Liver (tissue), 9 donors: ENCODE measurements around the gene SYT14. TPM values are rescaled to one million over a fixed set of nuclear protein-coding genes. Genes with fewer than 3 reads are reported as not detected.
"Not testable (repeated sequence)": the region's sequence is repeated elsewhere in the genome, so short reads cannot be mapped to it uniquely, and the experiment has no call there.

ENCODE experiments used
- DNase-seq: peaks from one replicate; pipeline ENCODE4 v3.0.0-alpha.2; 2017; ENCODE audit warnings: low spot score
- H3K27ac ChIP-seq, 2 donors: one replicate each; pipeline ENCODE4 v1.7.0; 2013; ENCODE audit warnings: inconsistent platforms in 2 of 2, low read length in 2 of 2, control low read depth in 1 of 2, low read depth in 1 of 2, mild to moderate bottlenecking in 1 of 2
- H3K27me3 ChIP-seq, 4 donors: one replicate each; pipeline versions ENCODE4 v1.6.1 to v1.7.0; 2013; ENCODE audit warnings: low read length in 3 of 4, inconsistent platforms in 1 of 4, mild to moderate bottlenecking in 1 of 4, moderate library complexity in 1 of 4; ENCODE audit not compliant: control insufficient read depth in 4 of 4, insufficient read depth in 4 of 4
- H3K36me3 ChIP-seq, 4 donors: one replicate each; pipeline versions ENCODE4 v1.6.1 to v1.7.0; 2013; ENCODE audit warnings: low read length in 3 of 4, mild to moderate bottlenecking in 3 of 4, low read depth in 1 of 4, moderate library complexity in 1 of 4; ENCODE audit not compliant: control insufficient read depth in 4 of 4, insufficient read depth in 3 of 4
- H3K4me1 ChIP-seq, 4 donors: one replicate each; pipeline versions ENCODE4 v1.6.1 to v1.7.0; 2013; ENCODE audit warnings: low read length in 3 of 4, mild to moderate bottlenecking in 3 of 4, moderate library complexity in 1 of 4; ENCODE audit not compliant: control insufficient read depth in 4 of 4, insufficient read depth in 4 of 4
- H3K4me3 ChIP-seq, 3 donors: one replicate each; pipeline versions ENCODE4 v1.6.1 to v1.7.0; 2013; ENCODE audit warnings: low read length in 3 of 3, control low read depth in 1 of 3, low read depth in 1 of 3, mild to moderate bottlenecking in 1 of 3
- H3K9ac ChIP-seq, 2 donors: one replicate each; pipeline ENCODE4 v1.7.0; 2013; ENCODE audit warnings: low read length in 2 of 2, mild to moderate bottlenecking in 2 of 2, moderate library complexity in 2 of 2, control low read depth in 1 of 2, low read depth in 1 of 2
- H3K9me3 ChIP-seq, 4 donors: one replicate each; pipeline versions ENCODE4 v1.6.1 to v1.7.0; 2013; ENCODE audit warnings: low read length in 3 of 4; ENCODE audit not compliant: control insufficient read depth in 4 of 4
- ATF3 ChIP-seq: IDR thresholded peaks from 2 replicates; pipeline ENCODE4 v1.6.1; 2016; ENCODE audit warnings: antibody characterized with exemption
- CTCF ChIP-seq: fragments of 150-350 bp; IDR thresholded peaks from 2 replicates; pipeline ENCODE4 v1.5.1; 2017; ENCODE audit warnings: improper control_type of control experiment, low read depth, low read length; ENCODE audit not compliant: missing input control
- EGR1 ChIP-seq, 2 donors: IDR thresholded peaks; 2 replicates each; pipeline ENCODE4 v1.6.1; 2016 to 2018; ENCODE audit warnings: antibody characterized with exemption in 2 of 2, low read depth in 2 of 2
- FOXA1 ChIP-seq: IDR thresholded peaks from 2 replicates; pipeline ENCODE4 v1.6.1; 2016; ENCODE audit warnings: antibody characterized with exemption
- FOXA2 ChIP-seq: IDR thresholded peaks from 2 replicates; pipeline ENCODE4 v1.6.1; 2016; ENCODE audit warnings: antibody characterized with exemption
- GABPA ChIP-seq, 2 donors: IDR thresholded peaks in 1 of 2; conservative IDR thresholded peaks in 1 of 2; 2 replicates each; pipeline ENCODE4 v1.6.1; 2016; ENCODE audit warnings: antibody characterized with exemption in 2 of 2, mild to moderate bottlenecking in 1 of 2, moderate library complexity in 1 of 2
- HNF4A ChIP-seq, 2 donors: conservative IDR thresholded peaks; 2 replicates each; pipeline ENCODE4 v1.6.1; 2016; ENCODE audit warnings: antibody characterized with exemption in 2 of 2, mild to moderate bottlenecking in 2 of 2
- HNF4G ChIP-seq: IDR thresholded peaks from 2 replicates; pipeline ENCODE4 v1.6.1; 2016; ENCODE audit warnings: antibody characterized with exemption
- JUND ChIP-seq, 2 donors: IDR thresholded peaks; 2 replicates each; pipeline ENCODE4 v1.6.1; 2016; ENCODE audit warnings: antibody characterized with exemption in 2 of 2
- MAX ChIP-seq: IDR thresholded peaks from 2 replicates; pipeline ENCODE4 v1.6.1; 2016; ENCODE audit warnings: antibody characterized with exemption
- NR2F2 ChIP-seq: IDR thresholded peaks from 2 replicates; pipeline ENCODE4 v1.6.1; 2016; ENCODE audit warnings: antibody characterized with exemption
- RAD21 ChIP-seq, 2 donors: IDR thresholded peaks; 2 replicates each; pipeline ENCODE4 v1.6.1; 2016; ENCODE audit warnings: antibody characterized with exemption in 2 of 2, mild to moderate bottlenecking in 2 of 2
- REST ChIP-seq: IDR thresholded peaks from 2 replicates; pipeline ENCODE4 v1.6.1; 2016; ENCODE audit warnings: antibody characterized with exemption, mild to moderate bottlenecking
- RXRA ChIP-seq, 2 donors: IDR thresholded peaks; 2 replicates each; pipeline ENCODE4 v1.6.1; 2017 to 2018; ENCODE audit warnings: antibody characterized with exemption in 2 of 2, mild to moderate bottlenecking in 1 of 2
- SP1 ChIP-seq: IDR thresholded peaks from 2 replicates; pipeline ENCODE4 v1.6.1; 2018; ENCODE audit warnings: antibody characterized with exemption, mild to moderate bottlenecking
- TAF1 ChIP-seq: conservative IDR thresholded peaks from 2 replicates; pipeline ENCODE4 v1.6.1; 2016; ENCODE audit warnings: antibody characterized with exemption, mild to moderate bottlenecking
- YY1 ChIP-seq: IDR thresholded peaks from 2 replicates; pipeline ENCODE4 v1.6.1; 2016; ENCODE audit warnings: antibody characterized with exemption, mild to moderate bottlenecking
- ZBTB33 ChIP-seq: IDR thresholded peaks from 2 replicates; pipeline ENCODE4 v1.6.1; 2016; ENCODE audit warnings: antibody characterized with exemption
- WGBS: extraction: QIAGEN DNeasy Blood & Tissue Kit; methylation state at CpG from one replicate; pipeline ENCODE4 v1.1.7; 2013; 5-methylcytosine and 5-hydroxymethylcytosine counted together
- polyA plus RNA-seq, 2 donors: library from polyadenylated mRNA; stranded (reverse) in 1 of 2; unstranded in 1 of 2; fragments of 200-250 nt in 1 of 2; fragments of >200 nt in 1 of 2; fragmentation: Nextera tagmentation in 1 of 2; extraction: Ambion mirVana in 1 of 2; gene quantifications; one replicate each; pipeline versions ENCODE4 v1.2.1 to v1.2.3, GENCODE V29; 2013 to 2015
- total RNA-seq, 2 donors: library from RNA; depleted of rRNA; stranded (reverse); fragments of >200 nt; gene quantifications; one replicate each; pipeline ENCODE4 v1.2.3, GENCODE V29; 2014
- donor health status: healthy.
- donor health status: healthy.
- donor health status: healthy.
- donor health status: healthy.
- donor health status: healthy.

The SYT14 gene
- total RNA-seq, result not detected
- polyA plus RNA-seq, result not detected

GRCh38 chr1:209937996-209938959, at the start of gene SYT14:
Gene SYT14, plus strand, starts transcription at chr1:209938217. Its CDS starts 48 bp downstream, at chr1:209938265.
- Histone ChIP-seq H3K27ac (no peak within 1 kb of the TSS), H3K36me3 (no peaks in the 10 kb centered on the region), H3K9ac (no peak within 1 kb of the TSS), H3K9me3 (no peaks in the 10 kb centered on the region), H3K4me3 (peak within 1 kb of the TSS in 1 of 3 donors; percentile 37), H3K4me1 (peaks cover 3 to 10% (median 6%) of the 10 kb centered on the region in 4 donors), H3K27me3 (peaks cover 0 to 18% (median 8%) of the 10 kb centered on the region in 4 donors)
- 8% methylated on average over 98 of the region's 98 CpGs for WGBS
- no peak for DNase-seq
- no peak for TF ChIP-seq FOXA2
- no peak for TF ChIP-seq HNF4A (conservative IDR thresholded peaks at IDR 0.05)
- no peak for TF ChIP-seq HNF4G
- no peak for TF ChIP-seq ATF3
- no peak for TF ChIP-seq RXRA (IDR thresholded peaks at IDR 0.05)
- no peak for TF ChIP-seq YY1
- no peak for TF ChIP-seq SP1
- TF ChIP-seq ZBTB33, result no peak
- TF ChIP-seq GABPA (IDR thresholded peaks at IDR 0.05 in 1 of 2, conservative IDR thresholded peaks at IDR 0.05 in 1 of 2), result no peak
- no peak for TF ChIP-seq RAD21 (IDR thresholded peaks at IDR 0.05)
- no peak for TF ChIP-seq CTCF
- no peak for TF ChIP-seq JUND (IDR thresholded peaks at IDR 0.05)
- no peak for TF ChIP-seq REST
- no peak for TF ChIP-seq NR2F2
- TF ChIP-seq TAF1, result no peak
- TF ChIP-seq FOXA1, result no peak
- TF ChIP-seq MAX, result no peak
- no peak for TF ChIP-seq EGR1 (IDR thresholded peaks at IDR 0.05; ENCODE audit: low read depth in 2 of 2)

- not testable (repeated sequence) for DNase-seq, H3K4me1 ChIP-seq, H3K27ac ChIP-seq, H3K9me3 ChIP-seq, H3K9ac ChIP-seq, H3K4me3 ChIP-seq, H3K36me3 ChIP-seq
- H3K27me3 ChIP-seq, result peaks cover 0 to 17% (median 3%) of the 10 kb centered on the region in 4 donors
- 85% methylated on average over 31 of the region's 31 CpGs for WGBS
These were observed 49.5 kb upstream of the SYT14 start for GRCh38 chr1:209888291-209889076.
